Fibroblast of the aortic adventitia (primary cell): Measurements from ENCODE around the gene WWC1. TPM values are rescaled to one million over a fixed set of nuclear protein-coding genes. Genes with fewer than 3 reads are reported as not detected.

ENCODE experiments used
- DNase-seq: peaks from one replicate; pipeline ENCODE4 v3.0.0-alpha.2; 2010; ENCODE audit warnings: low read depth
- H3K4me3 ChIP-seq: 2 replicates; pipeline ENCODE4 v1.5.1; 2011; ENCODE audit warnings: low read depth, mild to moderate bottlenecking, control low read depth, low read length, moderate library complexity
- CTCF ChIP-seq: IDR thresholded peaks from 2 replicates; pipeline ENCODE4 v1.5.1; 2011; ENCODE audit warnings: mild to moderate bottlenecking, low read length, control low read depth, inconsistent platforms; ENCODE audit not compliant: insufficient read depth
- total RNA-seq: library from RNA; depleted of rRNA; stranded (reverse); fragments of >200 nt; gene quantifications from 2 replicates; pipeline ENCODE4 v1.2.3, GENCODE V29; 2012; ENCODE audit warnings: low replicate concordance

WWC1 gene
- total RNA-seq, 1 donor, result 0.45 TPM

DNA sequence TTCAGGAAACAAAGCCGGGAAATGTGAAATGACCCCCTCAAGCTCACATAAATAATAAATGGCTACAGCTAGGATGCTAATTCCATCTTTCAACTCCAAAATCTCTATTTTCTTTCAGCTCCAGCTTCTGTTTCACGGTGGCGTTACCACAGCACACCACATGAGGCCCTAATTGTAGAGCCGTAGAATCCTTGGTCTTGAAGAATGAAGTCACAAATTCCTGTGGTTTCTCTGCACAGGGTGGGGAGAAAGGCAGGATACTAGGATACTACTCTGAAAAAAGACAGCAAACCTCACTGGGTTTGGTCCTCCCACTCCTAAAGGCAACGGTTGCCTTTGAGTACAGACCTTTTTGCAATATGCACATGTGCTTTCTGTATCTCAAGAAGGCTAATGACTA, 180.9 kb downstream of the WWC1 start:
- peak; percentile 63 for TF ChIP-seq CTCF
- no peak overlapping the region for H3K4me3 ChIP-seq
- DNase-seq, result peak; percentile 91

- H3K4me3 ChIP-seq, result no peak overlapping the region
- TF ChIP-seq CTCF, result no peak
- no peak for DNase-seq
These were observed 182.9 kb downstream of the WWC1 start for GRCh38 chr5:168474319-168474718.

DNA sequence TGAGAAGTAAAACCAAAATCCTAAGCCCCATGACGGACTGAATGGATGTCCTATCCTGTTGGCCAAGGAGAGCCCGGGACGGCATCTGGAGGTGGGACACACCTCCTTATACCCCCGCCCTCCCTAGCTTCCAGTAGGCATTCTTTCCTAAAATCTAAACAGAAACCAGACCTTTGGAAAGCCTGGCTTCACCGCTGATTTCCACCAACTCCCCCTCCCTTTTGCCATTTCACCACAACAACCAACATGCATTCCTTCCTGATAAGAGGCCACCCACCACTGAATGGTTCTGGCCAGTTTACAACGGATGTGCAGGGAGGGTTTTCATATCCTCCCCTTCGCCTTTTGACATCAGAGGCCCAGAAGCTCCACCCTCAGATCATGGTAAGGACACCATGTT, 185.6 kb downstream of the WWC1 start:
- no peak overlapping the region for H3K4me3 ChIP-seq
- peak; percentile 85 for DNase-seq
- no peak for TF ChIP-seq CTCF

GRCh38 chr5:168479166-168479565, 187.7 kb downstream of the WWC1 start:
- no peak for DNase-seq
- no peak overlapping the region for H3K4me3 ChIP-seq
- no peak for TF ChIP-seq CTCF

DNA sequence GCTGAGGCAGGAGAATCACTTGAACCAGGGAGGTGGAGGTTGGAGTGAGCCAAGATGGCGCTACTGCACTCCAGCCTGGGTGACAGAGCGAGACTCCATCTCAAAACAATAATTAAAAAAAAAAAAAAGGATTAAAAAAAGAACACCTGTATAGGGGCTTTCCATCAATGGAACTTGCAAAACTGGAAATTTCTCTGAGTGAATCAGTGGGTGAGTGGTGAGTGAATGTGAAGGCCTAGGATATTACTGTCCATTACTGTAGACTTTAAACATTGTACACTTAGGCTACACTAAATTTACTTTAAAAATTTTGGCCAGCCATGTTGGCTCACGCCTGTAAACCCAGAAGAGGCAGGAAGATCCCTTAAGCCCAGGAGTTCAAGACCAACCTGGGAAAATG, 189.2 kb downstream of the WWC1 start:
- no peak for TF ChIP-seq CTCF
- no peak for DNase-seq
- no peak overlapping the region for H3K4me3 ChIP-seq

DNA sequence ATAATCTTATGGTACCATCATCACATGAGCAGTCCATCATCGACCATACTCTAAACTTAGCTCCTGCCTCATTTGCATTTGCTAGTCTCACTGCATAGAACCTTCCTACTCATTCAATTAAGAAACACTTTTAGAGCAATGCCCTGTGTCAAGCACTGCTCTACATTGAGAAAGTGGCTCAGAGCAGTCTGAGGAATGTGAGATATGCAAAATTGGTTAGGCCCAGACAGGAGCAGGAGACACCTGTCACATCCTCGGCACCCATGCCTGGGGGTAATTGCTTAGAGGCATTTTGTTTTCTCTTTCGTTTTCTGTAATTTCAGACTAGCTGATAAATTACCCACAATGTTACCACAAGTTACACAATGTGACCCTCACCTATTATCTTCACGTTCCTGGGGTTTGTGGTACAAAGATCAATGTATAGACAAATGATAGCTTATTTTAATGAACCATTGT, 189.9 kb downstream of the WWC1 start:
- TF ChIP-seq CTCF, result no peak
- no peak for DNase-seq
- no peak overlapping the region for H3K4me3 ChIP-seq

GRCh38 chr5:168482361-168482760, 190.9 kb downstream of the WWC1 start:
- H3K4me3 ChIP-seq, result no peak overlapping the region
- TF ChIP-seq CTCF, result no peak
- DNase-seq, result no peak
